ENCODE measurements around the gene SLC38A11.
"Not testable (repeated sequence)": the region's sequence is repeated elsewhere in the genome, so short reads cannot be mapped to it uniquely, and the experiment has no call there.

Gene SLC38A11

GRCh38 chr2:164875334-164876205, 79.8 kb downstream of the SLC38A11 start:
- DNase-seq: no peak

GRCh38 chr2:164873210-164873908, 82.0 kb downstream of the SLC38A11 start:
- DNase-seq: no peak

GRCh38 chr2:164871404-164871803, 83.9 kb downstream of the SLC38A11 start:
- no peak for DNase-seq

- DNase-seq: no peak
Observed at GRCh38 chr2:164869420-164869772, 85.9 kb downstream of the SLC38A11 start.

GRCh38 chr2:164868563-164869419, 86.5 kb downstream of the SLC38A11 start:
- DNase-seq: no peak

- no peak for DNase-seq
Observed at GRCh38 chr2:164867779-164868397, 87.4 kb downstream of the SLC38A11 start.

- DNase-seq: not testable (repeated sequence)
Observed at GRCh38 chr2:164866381-164866780, 88.9 kb downstream of the SLC38A11 start.

- no peak for DNase-seq
Observed at GRCh38 chr2:164860694-164861042, 94.7 kb downstream of the SLC38A11 start.

GRCh38 chr2:164859906-164860693, 95.2 kb downstream of the SLC38A11 start:
- not testable (repeated sequence) for DNase-seq

GRCh38 chr2:164859251-164859818, 96.0 kb downstream of the SLC38A11 start:
- DNase-seq: no peak

GRCh38 chr2:164852086-164852485, 103.2 kb downstream of the SLC38A11 start:
- DNase-seq: no peak

GRCh38 chr2:164850235-164850634, 105.1 kb downstream of the SLC38A11 start:
- no peak for DNase-seq

- DNase-seq: no peak
Observed at GRCh38 chr2:164849506-164849905, 105.8 kb downstream of the SLC38A11 start.

- DNase-seq: no peak
Observed at GRCh38 chr2:164847981-164848741, 107.2 kb downstream of the SLC38A11 start.

GRCh38 chr2:164847291-164847690, 108.0 kb downstream of the SLC38A11 start:
- no peak for DNase-seq

GRCh38 chr2:164846276-164846675, 109.0 kb downstream of the SLC38A11 start:
- DNase-seq: no peak
